Fibroblast of villous mesenchyme (primary cell): ENCODE measurements around the gene AKT3. TPM values are rescaled to one million over a fixed set of nuclear protein-coding genes. Genes with fewer than 3 reads are reported as not detected.

ENCODE experiments used
- DNase-seq: peaks from one replicate; pipeline ENCODE4 v3.0.0-alpha.2; 2010; ENCODE audit warnings: low read depth
- H3K4me3 ChIP-seq: 2 replicates; pipeline ENCODE4 v1.5.1; 2011; ENCODE audit warnings: low read depth, mild to moderate bottlenecking, low read length
- CTCF ChIP-seq: IDR thresholded peaks from 2 replicates; pipeline ENCODE4 v1.5.1; 2012; ENCODE audit warnings: low read depth, mild to moderate bottlenecking, low read length; ENCODE audit not compliant: insufficient read depth
- total RNA-seq: library from RNA; depleted of rRNA; stranded (reverse); fragments of >200 nt; gene quantifications from 2 replicates; pipeline ENCODE4 v1.2.3, GENCODE V29; 2012

The AKT3 gene
- total RNA-seq, 1 donor, result 38.0 TPM

- no peak for TF ChIP-seq CTCF
- DNase-seq, result no peak
- H3K4me3 ChIP-seq, result no peak overlapping the region
Measured at GRCh38 chr1:243465081-243465480, 385.0 kb downstream of the AKT3 start.

GRCh38 chr1:243462929-243463697 is 386.9 kb downstream of the AKT3 start:
- TF ChIP-seq CTCF, result no peak
- no peak for DNase-seq
- H3K4me3 ChIP-seq, result no peak overlapping the region

- TF ChIP-seq CTCF, result no peak
- no peak overlapping the region for H3K4me3 ChIP-seq
- no peak for DNase-seq
Measured at GRCh38 chr1:243461700-243462099, 388.3 kb downstream of the AKT3 start.

DNA sequence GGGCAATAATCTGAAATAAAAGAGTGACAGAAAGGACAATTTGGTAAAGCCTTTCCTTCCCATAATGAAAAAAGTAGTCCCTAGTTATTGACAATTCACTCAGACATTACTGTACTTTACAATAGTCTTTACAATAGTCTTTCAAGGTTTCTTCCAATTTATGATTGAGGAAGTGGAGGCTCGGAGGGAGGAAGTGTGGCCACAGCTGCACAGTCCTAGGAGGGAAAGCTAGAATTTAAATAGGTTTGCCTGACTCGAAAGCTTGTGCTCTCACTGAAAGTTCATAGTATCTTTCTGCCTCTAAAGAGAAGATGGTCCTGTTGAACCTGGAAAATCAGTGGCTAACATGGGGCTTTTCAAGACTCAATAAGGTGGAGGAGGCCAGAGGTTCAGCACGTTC is 391.0 kb downstream of the AKT3 start:
- TF ChIP-seq CTCF, result no peak
- H3K4me3 ChIP-seq, result no peak overlapping the region
- no peak for DNase-seq

DNA sequence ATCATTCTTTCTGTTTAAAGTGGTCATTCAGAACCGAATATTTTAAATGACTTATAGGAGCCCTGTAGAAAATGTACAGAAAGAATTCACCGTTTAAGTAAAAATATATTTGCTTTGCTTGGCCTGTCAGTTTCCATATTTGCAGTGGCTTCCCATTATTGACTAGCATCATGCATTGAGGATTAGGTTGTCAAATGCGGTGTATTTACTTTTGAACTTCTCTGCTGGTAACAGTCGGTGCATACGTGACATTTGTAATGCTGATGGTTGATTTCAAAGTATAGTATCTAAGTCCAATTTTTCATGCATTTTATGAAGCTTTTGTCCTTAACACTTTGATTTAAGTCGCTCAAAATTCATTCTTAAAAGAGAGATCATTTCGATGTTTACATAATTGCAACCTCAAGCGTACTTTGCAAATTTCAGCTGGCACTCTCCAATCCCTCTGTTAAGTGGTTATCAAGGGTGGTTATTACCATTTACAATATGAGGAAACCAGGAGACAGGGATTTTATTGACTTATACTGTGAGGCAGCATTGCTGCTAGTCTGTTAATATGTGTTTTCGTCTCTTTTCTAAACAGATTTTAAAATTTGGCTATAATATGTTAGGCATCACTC is 392.6 kb downstream of the AKT3 start:
- DNase-seq, result no peak
- no peak for TF ChIP-seq CTCF

DNA sequence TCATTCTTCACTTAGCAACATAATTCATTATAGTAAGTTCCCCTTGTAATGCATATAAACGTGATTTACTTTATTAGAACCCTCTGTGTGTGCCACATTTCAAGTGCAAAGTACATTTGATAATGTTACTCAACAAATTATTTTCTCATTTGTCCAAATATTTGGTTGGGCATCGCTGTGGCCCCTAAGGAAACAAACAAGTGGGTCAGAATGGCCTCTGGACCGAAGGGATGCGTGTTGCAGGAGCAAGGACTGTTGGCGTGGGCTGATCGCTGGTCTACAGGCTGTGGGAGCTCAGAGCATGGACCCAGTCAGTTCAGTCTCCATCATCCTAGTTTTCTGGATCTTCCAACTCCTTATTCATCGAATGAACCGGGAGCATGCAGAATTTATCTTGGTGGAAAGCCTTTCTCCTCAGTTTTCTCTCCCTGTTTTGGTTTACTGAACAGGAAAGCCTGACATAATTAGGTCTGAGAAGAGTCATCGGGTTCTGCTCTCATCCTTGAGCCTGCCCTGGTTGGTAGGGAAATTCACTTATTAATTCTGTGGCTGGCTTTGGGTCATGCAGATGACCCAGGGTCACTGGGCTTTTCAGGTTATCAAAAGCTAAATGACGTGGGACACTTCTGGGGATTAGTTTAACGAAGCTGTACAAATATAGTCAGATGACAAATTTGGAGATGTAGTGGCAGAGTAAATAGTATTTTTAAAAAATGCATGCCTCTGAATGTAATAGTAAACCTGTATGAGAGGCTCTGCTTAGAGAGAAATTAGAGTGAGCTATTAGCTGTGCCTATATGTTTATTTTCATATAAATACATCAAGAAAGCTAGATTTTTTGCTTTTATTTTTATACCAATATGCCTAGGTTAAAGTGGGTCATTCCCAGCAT is 394.0 kb downstream of the AKT3 start:
- no peak overlapping the region for H3K4me3 ChIP-seq
- TF ChIP-seq CTCF, result no peak
- no peak for DNase-seq

More for the DNA sequence above, 392.6 kb downstream of the AKT3 start:
- H3K4me3 ChIP-seq, result no peak overlapping the region
